ENCODE results near the gene CEBPE. TPM values are rescaled to one million over a fixed set of nuclear protein-coding genes. Genes with fewer than 3 reads are reported as not detected.

The CEBPE gene
- total and polyA plus RNA-seq, 2 donors (not counting 1 experiment from before 2014, with no cell fraction given) = 0.37 to 0.45 TPM

DNA sequence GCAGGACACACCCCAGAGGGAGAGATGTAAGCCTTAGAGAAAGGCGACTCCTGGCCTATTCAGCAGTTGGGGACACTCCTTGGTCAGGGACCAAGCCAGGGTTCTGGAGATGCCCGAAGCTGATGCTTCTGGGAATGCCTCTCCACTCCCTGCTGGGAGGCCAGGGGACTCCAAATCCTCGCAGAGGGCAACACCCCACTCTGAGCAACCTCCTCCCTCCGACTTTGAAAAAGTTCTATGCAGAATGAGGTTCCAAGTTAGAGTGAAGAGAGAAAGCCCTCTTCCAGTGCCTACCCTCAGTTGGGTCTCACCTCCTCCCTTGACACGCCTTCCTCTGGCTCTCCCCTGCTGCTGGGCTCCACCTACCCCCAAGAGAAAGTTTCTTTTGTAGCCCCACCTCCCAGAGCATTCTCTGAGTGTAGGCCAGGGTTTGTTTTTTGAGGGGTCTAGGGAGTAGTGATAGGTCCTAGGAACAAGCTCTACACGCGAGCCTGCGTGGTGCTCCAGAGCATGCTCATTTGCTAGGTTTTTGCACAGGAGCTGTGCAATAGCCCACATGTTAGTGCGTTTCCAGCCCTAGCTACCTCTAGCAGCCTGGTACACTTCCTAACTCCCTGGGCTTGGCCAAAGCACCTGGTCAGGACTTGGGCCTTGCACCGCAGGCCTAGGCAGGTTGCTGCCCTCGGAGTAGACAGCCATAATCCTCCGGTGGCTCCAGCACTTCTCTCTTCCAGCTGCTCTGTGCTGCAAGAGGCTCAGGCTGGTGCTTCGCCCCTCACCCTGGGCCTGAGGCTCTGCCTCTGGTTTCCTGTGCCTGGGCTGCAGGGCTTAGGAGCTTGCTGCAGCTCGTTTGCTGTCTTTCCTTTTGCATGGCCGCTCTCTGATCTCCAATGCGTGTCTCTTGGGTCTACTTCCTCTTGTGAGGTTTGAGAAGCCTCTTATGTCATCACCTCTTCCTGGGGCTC is 590 bp upstream of the CEBPE start:
- H2AFZ ChIP-seq (ENCODE audit: insufficient read depth, low read depth, low read length, poor library complexity, severe bottlenecking) = peak overlapping the region; percentile 79
- H3K4me3 ChIP-seq (ENCODE audit: control extremely low read depth in 1 of 5, extremely low read depth in 1 of 5, insufficient read depth in 1 of 5, low read depth in 2 of 5, low read length in 4 of 5) = peak overlapping the region in 3 of 5 experiments; percentile 19 to 24 (median 24)

More for the DNA sequence above, 590 bp upstream of the CEBPE start:
- Histone ChIP-seq H3K4me1 (ENCODE audit: control insufficient read depth in 2 of 2, insufficient read depth in 2 of 2, low read length in 2 of 2) (peaks cover 32 to 35% of the 10 kb centered on the region in 2 donors), H3K27ac (ENCODE audit: low read length in 2 of 2) (peak overlapping the region; percentile 72 to 88), H3K36me3 (replicated peaks in 1 of 2; ENCODE audit: control extremely low read depth in 1 of 2, control insufficient read depth in 1 of 2, extremely low read depth in 1 of 2, insufficient read depth in 2 of 2, low read length in 1 of 2) (no peaks in the 10 kb centered on the region), H3K27me3 (replicated peaks in 1 of 4; ENCODE audit: control extremely low read depth in 1 of 4, control insufficient read depth in 3 of 4, insufficient read depth in 4 of 4, low read length in 3 of 4) (peaks cover 0 to 5% (median 0%) of the 10 kb centered on the region in 4 experiments), H3K9ac (ENCODE audit: low read length) (peak overlapping the region; percentile 45), H3K4me2 (replicated peaks; ENCODE audit: low read depth, low read length, poor library complexity, severe bottlenecking) (peak overlapping the region; percentile 77), H3K79me2 (ENCODE audit: control insufficient read depth, insufficient read depth, low read length) (no peaks in the 10 kb centered on the region), H3K9me3 (ENCODE audit: control extremely low read depth in 1 of 3, control insufficient read depth in 2 of 3, insufficient read depth in 1 of 3, low read length in 2 of 3) (peaks cover 0 to 3% (median 0%) of the 10 kb centered on the region in 3 donors), H4K20me1 (ENCODE audit: control insufficient read depth, insufficient read depth, low read length, poor library complexity, severe bottlenecking) (no peaks in the 10 kb centered on the region)
- intact Hi-C loops (cut with micrococcal nuclease) = loop anchor here (1.0 to 2.0 kb wide), 4 partner anchors 24 to 261 kb away; partner anchors contain the start of genes ACIN1 and C14orf119
- Mint-ChIP-seq H3K27me3 (peaks cover 12% of the 10 kb centered on the region), H3K27ac (peak overlapping the region; percentile 89), H3K4me3 (peak overlapping the region; percentile 79), H3K4me1 (peaks cover 34% of the 10 kb centered on the region), H3K9me3 (ENCODE audit: insufficient read depth) (no peaks in the 10 kb centered on the region)
- DNase-seq = peak; percentile 76
- peak; percentile 42 for ATAC-seq (ENCODE audit: low read depth)
- WGBS (ENCODE audit: insufficient coverage) = 47% methylated on average over 13 of the region's 16 CpGs
- ChIA-PET CTCF (interaction anchor here (0.6 to 9.6 kb wide), 21 partner anchors 10 to 1228 kb away, joined by 3 to 249 read pairs (median 10); partner anchors contain the start of genes ACIN1, C14orf119, PABPN1 and SLC7A8), POLR2A (interaction anchor here (0.5 to 0.9 kb wide), 4 partner anchors 24 to 180 kb away, joined by 3 to 7 read pairs (median 5); partner anchors contain the start of genes ACIN1, C14orf119 and SLC7A8)
- TF ChIP-seq, protein P1, sequence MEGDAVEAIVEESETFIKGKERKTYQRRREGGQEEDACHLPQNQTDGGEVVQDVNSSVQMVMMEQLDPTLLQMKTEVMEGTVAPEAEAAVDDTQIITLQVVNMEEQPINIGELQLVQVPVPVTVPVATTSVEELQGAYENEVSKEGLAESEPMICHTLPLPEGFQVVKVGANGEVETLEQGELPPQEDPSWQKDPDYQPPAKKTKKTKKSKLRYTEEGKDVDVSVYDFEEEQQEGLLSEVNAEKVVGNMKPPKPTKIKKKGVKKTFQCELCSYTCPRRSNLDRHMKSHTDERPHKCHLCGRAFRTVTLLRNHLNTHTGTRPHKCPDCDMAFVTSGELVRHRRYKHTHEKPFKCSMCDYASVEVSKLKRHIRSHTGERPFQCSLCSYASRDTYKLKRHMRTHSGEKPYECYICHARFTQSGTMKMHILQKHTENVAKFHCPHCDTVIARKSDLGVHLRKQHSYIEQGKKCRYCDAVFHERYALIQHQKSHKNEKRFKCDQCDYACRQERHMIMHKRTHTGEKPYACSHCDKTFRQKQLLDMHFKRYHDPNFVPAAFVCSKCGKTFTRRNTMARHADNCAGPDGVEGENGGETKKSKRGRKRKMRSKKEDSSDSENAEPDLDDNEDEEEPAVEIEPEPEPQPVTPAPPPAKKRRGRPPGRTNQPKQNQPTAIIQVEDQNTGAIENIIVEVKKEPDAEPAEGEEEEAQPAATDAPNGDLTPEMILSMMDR (IDR thresholded peaks at IDR 0.05) = no peak
- no peak for TF ChIP-seq EZH2 (IDR thresholded peaks at IDR 0.05; ENCODE audit: borderline replicate concordance, insufficient read depth, low read depth, low read length, poor library complexity, severe bottlenecking)

Measured in B cell (primary cell).